ENCODE data around the gene UCHL3. TPM values are rescaled to one million over a fixed set of nuclear protein-coding genes. Genes with fewer than 3 reads are reported as not detected.
A peak's percentile ranks its signal among the peaks of the same experiment; 100 is the strongest.

Gene UCHL3
- total and polyA plus RNA-seq, 10 of the 15 experiments (the other 5 are each of a cell fraction or from before 2014, with no cell fraction given): 52.5 to 179 (median 104) TPM

- TF ChIP-seq KDM1A (IDR thresholded peaks at IDR 0.05; ENCODE audit: borderline replicate concordance): no peak
- no peak for TF ChIP-seq RAD51 (IDR thresholded peaks at IDR 0.05)
- no peak for TF ChIP-seq SREBF2 (IDR thresholded peaks at IDR 0.05; ENCODE audit: low read length)
- TF ChIP-seq E2F4 (IDR thresholded peaks at IDR 0.05; ENCODE audit: low read depth, low read length): no peak
- TF ChIP-seq BRCA1 (IDR thresholded peaks at IDR 0.05; ENCODE audit: low read depth, low read length): no peak
- TF ChIP-seq KAT2A (conservative IDR thresholded peaks at IDR 0.05; ENCODE audit: control insufficient read depth, low read depth, low read length): no peak
- 0 out of 2 replicates have a peak, but pooled peaks have one; percentile 31 for TF ChIP-seq CBX5 (IDR thresholded peaks at IDR 0.05; ENCODE audit: low read depth)
- TF ChIP-seq HCFC1 (IDR thresholded peaks at IDR 0.05; ENCODE audit: low read length): 0 out of 2 replicates have a peak, but pooled peaks have one; percentile 15
- peak; percentile 79; the same call in 1 of the 2 replicates for TF ChIP-seq ZBTB40 (IDR thresholded peaks at IDR 0.05; ENCODE audit: borderline replicate concordance)
- no peak for TF ChIP-seq PKNOX1 (IDR thresholded peaks at IDR 0.05)
- peak; percentile 47 for TF ChIP-seq SIX5 (IDR thresholded peaks at IDR 0.05; ENCODE audit: low read depth, low read length, severe bottlenecking)
- no peak for TF ChIP-seq TCF3 (IDR thresholded peaks at IDR 0.05; ENCODE audit: borderline replicate concordance, insufficient read depth, low read depth, low read length)
- peak; percentile 80 to 81 for TF ChIP-seq IKZF2 (IDR thresholded peaks at IDR 0.05)
- TF ChIP-seq E2F8 (IDR thresholded peaks at IDR 0.05; ENCODE audit: low read depth, partially characterized antibody): peak; percentile 79
- peak; percentile 99 for TF ChIP-seq JUND (IDR thresholded peaks at IDR 0.05; ENCODE audit: low read depth, low read length)
- TF ChIP-seq ATF3 (IDR thresholded peaks at IDR 0.05; ENCODE audit: borderline replicate concordance, extremely low read depth, low read depth, low read length): no peak
- peak; percentile 97 for TF ChIP-seq CHD1 (IDR thresholded peaks at IDR 0.05; ENCODE audit: low read depth, low read length)
- TF ChIP-seq NBN (IDR thresholded peaks at IDR 0.05): peak; percentile 80
Observed at GRCh38 chr13:75537401-75538365, 11.9 kb upstream of the UCHL3 start, which contains the start of gene COMMD6 (continued).
